ENCODE results near the gene ATP11A.

DNA sequence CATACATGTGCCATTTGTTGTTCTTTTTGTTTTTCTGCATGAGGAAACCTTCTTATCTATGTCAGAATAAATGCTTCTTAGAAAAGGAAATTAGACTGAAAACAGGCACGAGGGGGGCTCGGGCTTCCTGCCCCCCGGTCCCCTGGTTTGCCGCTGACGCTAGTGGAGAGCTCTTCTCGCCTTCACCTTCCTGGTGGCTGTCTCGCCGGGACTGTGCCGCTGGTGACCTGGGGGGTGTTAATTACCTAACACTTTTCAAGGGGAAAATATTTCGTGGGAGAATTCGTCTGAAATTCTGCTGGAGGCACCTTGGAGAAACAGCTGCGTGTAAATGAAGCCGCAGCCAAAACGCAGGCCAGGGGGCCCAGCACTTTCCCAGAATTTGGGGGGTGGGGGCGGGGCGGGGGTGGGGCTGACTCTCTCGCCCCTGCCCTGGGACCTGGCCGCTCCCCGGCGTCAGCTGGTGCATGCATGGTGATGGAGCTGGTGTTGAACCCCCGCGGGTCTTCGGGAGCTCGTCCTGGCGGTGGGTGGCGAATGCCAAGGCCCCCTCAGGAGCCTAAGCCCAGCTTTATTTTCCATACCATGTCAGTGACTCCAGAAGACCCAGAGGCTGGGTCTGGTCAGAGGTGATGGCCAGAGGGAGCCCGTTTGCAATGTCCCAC is 220.9 kb downstream of the ATP11A start:
- no peak for TF ChIP-seq GATA3 (IDR thresholded peaks at IDR 0.05; ENCODE audit: low read depth, low read length)
- TF ChIP-seq GATA2 (IDR thresholded peaks at IDR 0.05; ENCODE audit: low read depth, low read length), result no peak
